RWPE1 (cell line): Measurements from ENCODE around the gene CCDC142.
A peak's percentile ranks its signal among the peaks of the same experiment; 100 is the strongest.

Experiments used
- CTCF ChIA-PET: fragments of 350-600 bp; sonication (Branson Sonifier 250); formaldehyde crosslinking; extraction: SDS; loops from one replicate; lab custom pipeline; 2021; lab: Yijun Ruan, JAX
- POLR2A ChIA-PET: fragments of 400-600 bp; formaldehyde crosslinking; extraction: SDS; loops from one replicate; lab custom pipeline; 2020; ENCODE audit warnings: antibody characterized with exemption; ENCODE audit not compliant: low non-redundant PET; lab: Yijun Ruan, JAX
- DNase-seq: peaks from one replicate; pipeline ENCODE4 v3.0.0; 2012; ENCODE audit warnings: low spot score
- H3K27ac ChIP-seq: fragments of 450-650 bp; 2 replicates; pipeline ENCODE4 v1.5.1; 2017
- CTCF ChIP-seq: fragments of 450-650 bp; conservative IDR thresholded peaks from 2 replicates; pipeline ENCODE4 v1.5.1; 2017; ENCODE audit warnings: low read depth, mild to moderate bottlenecking

The CCDC142 gene

GRCh38 chr2:74503506-74504475 lies 21.0 kb upstream of the CCDC142 start:
- no peak for TF ChIP-seq CTCF
- ChIA-PET CTCF (interaction anchor here (0.6 to 1.9 kb wide), 4 partner anchors 10 to 96 kb away, joined by 3 to 7 read pairs (median 3); partner anchors contain the start of genes CCDC142 and TTC31), POLR2A (interaction anchor here (0.9 to 1.0 kb wide), 3 partner anchors 20 to 25 kb away, joined by 3 to 4 read pairs (median 3); no protein-coding TSS in a partner anchor)
- DNase-seq: no peak
- peak overlapping the region; percentile 96 for H3K27ac ChIP-seq

GRCh38 chr2:74502720-74503505 lies 20.1 kb upstream of the CCDC142 start:
- ChIA-PET POLR2A (interaction anchor here (0.9 to 1.0 kb wide), 3 partner anchors 19 to 26 kb away, joined by 3 to 4 read pairs (median 3); no protein-coding TSS in a partner anchor), CTCF (interaction anchor here (0.6 to 1.9 kb wide), 4 partner anchors 11 to 99 kb away, joined by 3 to 7 read pairs (median 3); partner anchors contain the start of genes CCDC142 and TTC31)
- H3K27ac ChIP-seq: peak overlapping the region; percentile 96
- TF ChIP-seq CTCF: peak; percentile 49
- DNase-seq: peak; percentile 75

GRCh38 chr2:74502147-74502719 lies 19.4 kb upstream of the CCDC142 start:
- peak overlapping the region; percentile 96; the same call in 1 of the 2 replicates for H3K27ac ChIP-seq
- DNase-seq: no peak
- ChIA-PET POLR2A (no interaction called here), CTCF (interaction anchor here (0.6 kb wide), 1 partner anchor 43 kb away, joined by 3 read pairs; no protein-coding TSS in a partner anchor)
- TF ChIP-seq CTCF: no peak

- TF ChIP-seq CTCF: no peak
- POLR2A ChIA-PET: no interaction called here
- DNase-seq: no peak
- CTCF ChIA-PET: interaction anchor here (0.6 to 1.8 kb wide), 2 partner anchors 19 to 43 kb away, joined by 3 to 9 read pairs; partner anchors contain the start of genes CCDC142 and TTC31
- H3K27ac ChIP-seq: no peak overlapping the region
Observed at GRCh38 chr2:74501335-74502071, 18.7 kb upstream of the CCDC142 start.

- POLR2A ChIA-PET: interaction anchor here (1.3 kb wide), 1 partner anchor 18 kb away, joined by 5 read pairs; the partner anchor contains the start of genes CCDC142 and TTC31
- H3K27ac ChIP-seq: no peak overlapping the region
- no peak for DNase-seq
- CTCF ChIA-PET: interaction anchor here (1.1 to 1.8 kb wide), 2 partner anchors 18 to 31 kb away, joined by 4 to 9 read pairs; partner anchors contain the start of genes CCDC142 and TTC31
- TF ChIP-seq CTCF: no peak
Observed at GRCh38 chr2:74500578-74500946, 17.8 kb upstream of the CCDC142 start.
